ENCODE results near the gene PRH1. TPM values are rescaled to one million over a fixed set of nuclear protein-coding genes. Genes with fewer than 3 reads are reported as not detected.

Gene PRH1
- total and polyA plus RNA-seq, 2 of the 13 experiments (the other 11 are each of a cell fraction or from before 2014, with no cell fraction given): 5.3 to 18.8 TPM

DNA sequence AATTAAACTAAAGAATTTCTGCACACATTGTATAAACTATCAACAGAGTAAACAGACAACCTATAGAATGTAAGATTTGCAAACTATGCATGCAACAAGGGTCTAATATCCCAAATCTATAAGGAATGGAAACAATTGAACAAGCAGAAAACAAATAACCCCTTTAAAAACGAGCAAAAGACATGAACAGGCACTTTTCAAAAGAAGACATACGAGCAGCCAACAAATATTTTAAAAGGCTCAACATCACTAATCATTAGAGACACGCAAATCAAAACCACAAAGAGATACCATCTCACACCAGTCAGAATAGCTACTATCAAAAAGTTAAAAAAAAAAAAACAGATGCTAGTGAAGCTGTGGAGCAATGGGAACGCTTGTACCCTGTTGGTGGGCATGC, 20.6 kb upstream of the PRH1 start (continued):
- TF ChIP-seq FOSL2 (CRISPR knock-in tag; IDR thresholded peaks at IDR 0.05) (no peak), ZBTB42 (CRISPR knock-in tag; IDR thresholded peaks at IDR 0.05) (no peak), TGIF2 (CRISPR knock-in tag; IDR thresholded peaks at IDR 0.05) (no peak), ETS1 (CRISPR knock-in tag; IDR thresholded peaks at IDR 0.05) (no peak), ZNF335 (CRISPR knock-in tag; IDR thresholded peaks at IDR 0.05) (no peak)
- TF ChIP-seq, protein P1, sequence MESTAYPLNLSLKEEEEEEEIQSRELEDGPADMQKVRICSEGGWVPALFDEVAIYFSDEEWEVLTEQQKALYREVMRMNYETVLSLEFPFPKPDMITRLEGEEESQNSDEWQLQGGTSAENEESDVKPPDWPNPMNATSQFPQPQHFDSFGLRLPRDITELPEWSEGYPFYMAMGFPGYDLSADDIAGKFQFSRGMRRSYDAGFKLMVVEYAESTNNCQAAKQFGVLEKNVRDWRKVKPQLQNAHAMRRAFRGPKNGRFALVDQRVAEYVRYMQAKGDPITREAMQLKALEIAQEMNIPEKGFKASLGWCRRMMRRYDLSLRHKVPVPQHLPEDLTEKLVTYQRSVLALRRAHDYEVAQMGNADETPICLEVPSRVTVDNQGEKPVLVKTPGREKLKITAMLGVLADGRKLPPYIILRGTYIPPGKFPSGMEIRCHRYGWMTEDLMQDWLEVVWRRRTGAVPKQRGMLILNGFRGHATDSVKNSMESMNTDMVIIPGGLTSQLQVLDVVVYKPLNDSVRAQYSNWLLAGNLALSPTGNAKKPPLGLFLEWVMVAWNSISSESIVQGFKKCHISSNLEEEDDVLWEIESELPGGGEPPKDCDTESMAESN (CRISPR knock-in tag; conservative IDR thresholded peaks at IDR 0.05): no peak

- FAIRE-seq (no peak), DNase-seq (ENCODE audit: low spot score) (peak; percentile 34), ATAC-seq (peak; percentile 76)
- no peak overlapping the region for H3K4me3 ChIP-seq (replicated peaks in 1 of 3; ENCODE audit: insufficient read depth in 1 of 3, low read depth in 2 of 3, low read length in 3 of 3)
- no peak overlapping the region for H3K4me2 ChIP-seq (ENCODE audit: low read depth, low read length)
- ChIA-PET POLR2A (no interaction called here), CTCF (ENCODE audit: low intra/inter-chr PET ratio, low total read pairs) (interaction anchor here (1.2 to 1.5 kb wide), 2 partner anchors 34 to 130 kb away, joined by 5 to 13 read pairs; no protein-coding TSS in a partner anchor)
- no peak overlapping the region for H3K27ac ChIP-seq (ENCODE audit: extremely low read length, insufficient read depth, low read length)
- H3K9me3 ChIP-seq (ENCODE audit: low read length): peaks cover 38% of the 10 kb centered on the region
- peaks cover 2% of the 10 kb centered on the region for H3K79me2 ChIP-seq (ENCODE audit: insufficient read depth, low read length)
- intact Hi-C loops (cut with micrococcal nuclease; ENCODE audit: unreplicated experiment) (loop anchor here (2.0 to 5.0 kb wide), 2 partner anchors 34 to 131 kb away; no protein-coding TSS in a partner anchor), in situ Hi-C loops (cut with HindIII; ENCODE audit: extremely low pct_ligation_motif_present, low pct_unique_long_range_greater_than_20kb) (no loop called here)
- H3K27me3 ChIP-seq (ENCODE audit: control insufficient read depth in 1 of 2, insufficient read depth in 2 of 2, low read length in 2 of 2): no peaks in the 10 kb centered on the region
- H3K36me3 ChIP-seq (replicated peaks in 1 of 2; ENCODE audit: control insufficient read depth in 1 of 2, insufficient read depth in 2 of 2, low read length in 2 of 2): 0 out of 5 replicates have a peak, but pooled peaks cover 0 to 3% of the 10 kb centered on the region in 2 experiments
- no peak overlapping the region for H2AFZ ChIP-seq (ENCODE audit: low read length)
- peaks cover 10% of the 10 kb centered on the region; the same call in 1 of the 2 replicates for H3K4me1 ChIP-seq (ENCODE audit: insufficient read depth, low read length)
- H3K9ac ChIP-seq (ENCODE audit: insufficient read depth, low read depth, low read length): no peak overlapping the region
- 100% methylated on average over 1 of the region's 1 CpG for WGBS (ENCODE audit: low lambda C conversion rate)
- H4K20me1 ChIP-seq (ENCODE audit: insufficient read depth, low read length): no peaks in the 10 kb centered on the region
- BruUV-seq (replicated peaks): no TSS peak
- TF ChIP-seq CTCF (CRISPR knock-in tag; IDR thresholded peaks at IDR 0.05) (peak; percentile 49), STAG1 (CRISPR knock-in tag; IDR thresholded peaks at IDR 0.05) (peak; percentile 46), ZNF790 (CRISPR knock-in tag; IDR thresholded peaks at IDR 0.05; ENCODE audit: borderline replicate concordance) (no peak), ZNF367 (CRISPR knock-in tag; IDR thresholded peaks at IDR 0.05; ENCODE audit: borderline replicate concordance) (no peak), ZNF33B (CRISPR knock-in tag; IDR thresholded peaks at IDR 0.05) (no peak), SIN3A (IDR thresholded peaks at IDR 0.05; ENCODE audit: borderline replicate concordance, low read depth, low read length) (no peak), ZNF207 (IDR thresholded peaks at IDR 0.05; ENCODE audit: borderline replicate concordance) (no peak), FOXA3 (CRISPR knock-in tag; IDR thresholded peaks at IDR 0.05) (0 out of 2 replicates have a peak, but pooled peaks have one; percentile 24), SMC3 (IDR thresholded peaks at IDR 0.05; ENCODE audit: low read length) (peak; percentile 31; the same call in 1 of the 2 replicates), EEA1 (CRISPR knock-in tag; IDR thresholded peaks at IDR 0.05; ENCODE audit: borderline replicate concordance) (no peak), GFI1 (CRISPR knock-in tag; IDR thresholded peaks at IDR 0.05; ENCODE audit: borderline replicate concordance) (0 out of 2 replicates have a peak, but pooled peaks have one; percentile 32), HOXA3 (CRISPR knock-in tag; IDR thresholded peaks at IDR 0.05) (no peak), ZFP41 (CRISPR knock-in tag; IDR thresholded peaks at IDR 0.05; ENCODE audit: borderline replicate concordance) (no peak), ZNF644 (CRISPR knock-in tag; IDR thresholded peaks at IDR 0.05; ENCODE audit: low read depth) (no peak), KDM2A (CRISPR knock-in tag; IDR thresholded peaks at IDR 0.05; ENCODE audit: borderline replicate concordance, low read depth) (no peak), SP2 (CRISPR knock-in tag; IDR thresholded peaks at IDR 0.05) (no peak)
These were observed 17.4 kb upstream of the PRH1 start for GRCh38 chr12:10901427-10901826.
